GM18520 (cell line): ENCODE results near the gene SPNS2.

Experiments
- ATAC-seq: cut with Tn5 transposase; IDR thresholded peaks from one replicate; pipeline ENCODE4 v1.9.1; 2021; ENCODE audit not compliant: unreplicated experiment

SPNS2 gene

GRCh38 chr17:4520060-4520893 lies 21.6 kb downstream of the SPNS2 start:
- ATAC-seq, result no peak

GRCh38 chr17:4520894-4521600 lies 22.4 kb downstream of the SPNS2 start:
- ATAC-seq, result no peak

GRCh38 chr17:4522661-4523060 lies 24.0 kb downstream of the SPNS2 start:
- ATAC-seq, result no peak

GRCh38 chr17:4523946-4524345 lies 25.3 kb downstream of the SPNS2 start:
- no peak for ATAC-seq

- no peak for ATAC-seq
Measured at GRCh38 chr17:4525691-4526397, 27.2 kb downstream of the SPNS2 start.

- ATAC-seq, result no peak
Measured at GRCh38 chr17:4527134-4527533, 28.5 kb downstream of the SPNS2 start.

- ATAC-seq, result no peak
Measured at GRCh38 chr17:4527566-4528125, 29.0 kb downstream of the SPNS2 start.

- no peak for ATAC-seq
Measured at GRCh38 chr17:4529533-4530152, 31.0 kb downstream of the SPNS2 start.

- ATAC-seq, result no peak
Measured at GRCh38 chr17:4530799-4531730, 32.4 kb downstream of the SPNS2 start.

GRCh38 chr17:4531988-4532736 lies 33.5 kb downstream of the SPNS2 start:
- ATAC-seq, result no peak

- ATAC-seq, result no peak
Measured at GRCh38 chr17:4532860-4533522, 34.3 kb downstream of the SPNS2 start.

GRCh38 chr17:4533523-4534504 lies 35.1 kb downstream of the SPNS2 start:
- no peak for ATAC-seq

GRCh38 chr17:4534515-4534914 lies 35.8 kb downstream of the SPNS2 start:
- no peak for ATAC-seq

GRCh38 chr17:4534928-4535666 lies 36.4 kb downstream of the SPNS2 start:
- no peak for ATAC-seq

GRCh38 chr17:4535667-4536258 lies 37.1 kb downstream of the SPNS2 start:
- ATAC-seq, result no peak

GRCh38 chr17:4536259-4536741 lies 37.6 kb downstream of the SPNS2 start:
- no peak for ATAC-seq
